Panc1 (cell line): ENCODE measurements around the gene LACTB. TPM values are rescaled to one million over a fixed set of nuclear protein-coding genes. Genes with fewer than 3 reads are reported as not detected.

Experiments
- ATAC-seq: fragments of 200-7000 bp; cut with Tn5 transposase; 2 replicates; pipeline ENCODE4 v1.9.1; 2020; ENCODE audit warnings: mild to moderate bottlenecking, moderate library complexity
- BruUV-seq: library from RNA; stranded (reverse); fragments of 400-500 nt; replicated peaks from 2 replicates; lab custom pipeline; 2021; lab: Mats Ljungman, UMichigan
- CTCF ChIA-PET: fragments of 300-600 bp; sonication (Branson Sonifier 250); formaldehyde crosslinking; loops from one replicate; lab custom pipeline; 2022; ENCODE audit warnings: antibody characterized with exemption; lab: Charles Lee
- POLR2A ChIA-PET: fragments of 300-600 bp; sonication (Branson Sonifier 250); formaldehyde crosslinking; loops from one replicate; lab custom pipeline; 2022; ENCODE audit warnings: antibody characterized with exemption; lab: Charles Lee
- DNase-seq: peaks from one replicate; pipeline ENCODE4 v3.0.0-alpha.2; 2010; ENCODE audit warnings: low read depth, low spot score
- H3K27ac ChIP-seq: 2 replicates; pipeline ENCODE4 v1.5.1; 2011; ENCODE audit warnings: mild to moderate bottlenecking, low read length, inconsistent platforms
- H3K27me3 ChIP-seq: fragments of 200-500 bp; sonication (Bioruptor generic); 2 replicates; pipeline ENCODE4 v1.6.0; 2014; ENCODE audit warnings: low read length, inconsistent platforms; ENCODE audit not compliant: control insufficient read depth, insufficient read depth
- H3K36me3 ChIP-seq: fragments of 200-500 bp; sonication (Bioruptor generic); 2 replicates; pipeline ENCODE4 v1.5.1; 2014; ENCODE audit warnings: inconsistent platforms, mild to moderate bottlenecking, low read length, moderate library complexity; ENCODE audit not compliant: control insufficient read depth, insufficient read depth
- H3K4me1 ChIP-seq: 2 replicates; pipeline ENCODE4 v1.5.1; 2011; ENCODE audit warnings: inconsistent platforms, mild to moderate bottlenecking, low read length, moderate library complexity; ENCODE audit not compliant: control insufficient read depth, insufficient read depth
- H3K4me3 ChIP-seq, 2 experiments: 2 replicates each; pipeline ENCODE4 v1.5.1; 2011 to 2012; ENCODE audit warnings: low read depth in 2 of 2, low read length in 2 of 2, mild to moderate bottlenecking in 2 of 2, inconsistent platforms in 1 of 2, moderate library complexity in 1 of 2
- H3K9me3 ChIP-seq: fragments of 200-500 bp; sonication (Bioruptor generic); 2 replicates; pipeline ENCODE4 v1.5.1; 2014; ENCODE audit warnings: low read depth, mild to moderate bottlenecking, inconsistent platforms, low read length, moderate library complexity; ENCODE audit not compliant: control insufficient read depth, insufficient read depth
- POLR2AphosphoS5 ChIP-seq: IDR thresholded peaks from 2 replicates; pipeline ENCODE4 v1.6.1; 2012; ENCODE audit warnings: mild to moderate bottlenecking, low read depth, low read length, moderate library complexity
- SIN3A ChIP-seq: IDR thresholded peaks from 2 replicates; pipeline ENCODE4 v1.6.1; 2012; ENCODE audit warnings: low read depth, mild to moderate bottlenecking, low read length, moderate library complexity, borderline replicate concordance; ENCODE audit not compliant: insufficient read depth
- TCF7L2 ChIP-seq: IDR thresholded peaks from 2 replicates; pipeline ENCODE4 v1.6.1; 2011; ENCODE audit warnings: mild to moderate bottlenecking, low read depth, low read length, inconsistent platforms
- in situ Hi-C: cut with HindIII; loops from 2 replicates; pipeline ENCODE4 v1.10.0; 2016; ENCODE audit warnings: low sequenced_read_pairs, low pct_unique_long_range_greater_than_20kb
- intact Hi-C: fragments of 100-400 bp; cut with micrococcal nuclease; formaldehyde crosslinking; loops from one replicate; pipeline ENCODE4 v1.10.0; 2022; ENCODE audit not compliant: unreplicated experiment
- total RNA-seq: library from RNA; stranded (reverse); gene quantifications from one replicate; pipeline ENCODE4 v1.2.1, GENCODE V29; 2021; ENCODE audit not compliant: unreplicated experiment
- TF ChIP-seq, protein P1 (sequence below), 2 experiments: IDR thresholded peaks; 2 replicates each; pipeline ENCODE4 v1.6.1; 2011 to 2012; ENCODE audit warnings: low read depth in 2 of 2, control low read depth in 1 of 2, low read length in 1 of 2, mild to moderate bottlenecking in 1 of 2, moderate library complexity in 1 of 2; ENCODE audit not compliant: insufficient read depth in 1 of 2
- TF ChIP-seq, protein P2 (sequence below): fragments of 450-650 bp; IDR thresholded peaks from 2 replicates; pipeline ENCODE4 v1.5.1; 2017; ENCODE audit warnings: mild to moderate bottlenecking

Gene LACTB
- total RNA-seq, 1 experiment from 2014 or later = 18.4 TPM

DNA sequence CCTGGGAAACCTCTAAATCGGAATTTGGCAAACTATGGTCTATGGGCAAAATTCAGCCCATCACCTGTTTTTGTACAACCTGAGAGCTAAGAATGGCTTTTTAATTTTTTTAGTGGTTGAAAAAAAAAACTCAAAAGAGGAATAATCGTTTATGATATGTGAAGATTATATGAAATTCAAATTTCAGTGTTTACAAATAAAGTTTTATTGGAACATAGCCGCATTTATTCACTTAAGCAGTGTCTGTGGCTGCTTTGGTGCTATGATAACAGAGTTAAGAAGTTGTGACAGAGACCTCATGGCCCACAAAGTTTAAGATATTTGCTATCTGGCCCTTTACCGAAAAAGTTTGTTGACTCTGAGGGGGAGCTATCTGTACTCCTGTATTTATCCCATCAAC, 36.4 kb upstream of the LACTB start:
- H3K9me3 ChIP-seq = no peaks in the 10 kb centered on the region
- no peak for ATAC-seq
- no peaks in the 10 kb centered on the region for H3K36me3 ChIP-seq
- TF ChIP-seq, protein P1, sequence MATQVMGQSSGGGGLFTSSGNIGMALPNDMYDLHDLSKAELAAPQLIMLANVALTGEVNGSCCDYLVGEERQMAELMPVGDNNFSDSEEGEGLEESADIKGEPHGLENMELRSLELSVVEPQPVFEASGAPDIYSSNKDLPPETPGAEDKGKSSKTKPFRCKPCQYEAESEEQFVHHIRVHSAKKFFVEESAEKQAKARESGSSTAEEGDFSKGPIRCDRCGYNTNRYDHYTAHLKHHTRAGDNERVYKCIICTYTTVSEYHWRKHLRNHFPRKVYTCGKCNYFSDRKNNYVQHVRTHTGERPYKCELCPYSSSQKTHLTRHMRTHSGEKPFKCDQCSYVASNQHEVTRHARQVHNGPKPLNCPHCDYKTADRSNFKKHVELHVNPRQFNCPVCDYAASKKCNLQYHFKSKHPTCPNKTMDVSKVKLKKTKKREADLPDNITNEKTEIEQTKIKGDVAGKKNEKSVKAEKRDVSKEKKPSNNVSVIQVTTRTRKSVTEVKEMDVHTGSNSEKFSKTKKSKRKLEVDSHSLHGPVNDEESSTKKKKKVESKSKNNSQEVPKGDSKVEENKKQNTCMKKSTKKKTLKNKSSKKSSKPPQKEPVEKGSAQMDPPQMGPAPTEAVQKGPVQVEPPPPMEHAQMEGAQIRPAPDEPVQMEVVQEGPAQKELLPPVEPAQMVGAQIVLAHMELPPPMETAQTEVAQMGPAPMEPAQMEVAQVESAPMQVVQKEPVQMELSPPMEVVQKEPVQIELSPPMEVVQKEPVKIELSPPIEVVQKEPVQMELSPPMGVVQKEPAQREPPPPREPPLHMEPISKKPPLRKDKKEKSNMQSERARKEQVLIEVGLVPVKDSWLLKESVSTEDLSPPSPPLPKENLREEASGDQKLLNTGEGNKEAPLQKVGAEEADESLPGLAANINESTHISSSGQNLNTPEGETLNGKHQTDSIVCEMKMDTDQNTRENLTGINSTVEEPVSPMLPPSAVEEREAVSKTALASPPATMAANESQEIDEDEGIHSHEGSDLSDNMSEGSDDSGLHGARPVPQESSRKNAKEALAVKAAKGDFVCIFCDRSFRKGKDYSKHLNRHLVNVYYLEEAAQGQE (IDR thresholded peaks at IDR 0.05; ENCODE audit: insufficient read depth in 1 of 2, low read depth in 2 of 2, low read length in 1 of 2) = no peak
- TF ChIP-seq POLR2AphosphoS5 = no peak
- TF ChIP-seq SIN3A = no peak
- TF ChIP-seq TCF7L2 = no peak
- TF ChIP-seq, protein P2, sequence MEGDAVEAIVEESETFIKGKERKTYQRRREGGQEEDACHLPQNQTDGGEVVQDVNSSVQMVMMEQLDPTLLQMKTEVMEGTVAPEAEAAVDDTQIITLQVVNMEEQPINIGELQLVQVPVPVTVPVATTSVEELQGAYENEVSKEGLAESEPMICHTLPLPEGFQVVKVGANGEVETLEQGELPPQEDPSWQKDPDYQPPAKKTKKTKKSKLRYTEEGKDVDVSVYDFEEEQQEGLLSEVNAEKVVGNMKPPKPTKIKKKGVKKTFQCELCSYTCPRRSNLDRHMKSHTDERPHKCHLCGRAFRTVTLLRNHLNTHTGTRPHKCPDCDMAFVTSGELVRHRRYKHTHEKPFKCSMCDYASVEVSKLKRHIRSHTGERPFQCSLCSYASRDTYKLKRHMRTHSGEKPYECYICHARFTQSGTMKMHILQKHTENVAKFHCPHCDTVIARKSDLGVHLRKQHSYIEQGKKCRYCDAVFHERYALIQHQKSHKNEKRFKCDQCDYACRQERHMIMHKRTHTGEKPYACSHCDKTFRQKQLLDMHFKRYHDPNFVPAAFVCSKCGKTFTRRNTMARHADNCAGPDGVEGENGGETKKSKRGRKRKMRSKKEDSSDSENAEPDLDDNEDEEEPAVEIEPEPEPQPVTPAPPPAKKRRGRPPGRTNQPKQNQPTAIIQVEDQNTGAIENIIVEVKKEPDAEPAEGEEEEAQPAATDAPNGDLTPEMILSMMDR = no peak
- no peak for DNase-seq
- POLR2A ChIA-PET = no interaction called here
- H3K27ac ChIP-seq = no peak overlapping the region
- in situ Hi-C loops (no loop called here), intact Hi-C loops (no loop called here)
- CTCF ChIA-PET = no interaction called here
- no peaks in the 10 kb centered on the region; the same call in 1 of the 2 replicates for H3K4me1 ChIP-seq
- H3K4me3 ChIP-seq = no peak overlapping the region
- no peaks in the 10 kb centered on the region for H3K27me3 ChIP-seq
- no TSS peak for BruUV-seq

DNA sequence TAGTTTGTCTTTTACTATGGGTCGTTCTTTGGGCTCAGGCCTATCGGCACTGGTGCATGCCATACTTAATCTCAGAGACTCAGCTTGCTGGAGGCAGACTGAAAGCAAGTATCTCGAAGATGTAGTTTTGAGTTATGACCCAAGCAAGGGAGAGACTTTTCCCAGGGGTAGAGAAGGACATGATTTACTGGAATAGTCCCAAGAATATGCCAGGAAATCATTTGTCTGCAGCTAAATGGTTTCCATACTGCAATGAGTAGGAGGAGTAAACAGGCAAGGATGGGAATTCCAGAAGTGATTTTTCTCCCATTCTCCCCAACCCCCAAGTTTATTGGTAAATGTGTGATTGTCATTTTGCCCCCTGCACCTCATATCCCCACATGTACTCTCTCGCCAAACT, 35.4 kb upstream of the LACTB start:
- ChIA-PET CTCF (no interaction called here), POLR2A (no interaction called here)
- H3K4me1 ChIP-seq = no peaks in the 10 kb centered on the region; the same call in 1 of the 2 replicates
- no peaks in the 10 kb centered on the region for H3K27me3 ChIP-seq
- intact Hi-C loops (no loop called here), in situ Hi-C loops (no loop called here)
- ATAC-seq (no peak), DNase-seq (no peak)
- BruUV-seq = no TSS peak
- H3K4me3 ChIP-seq = no peak overlapping the region
- H3K9me3 ChIP-seq = no peaks in the 10 kb centered on the region
- H3K27ac ChIP-seq = no peak overlapping the region; the same call in 1 of the 2 replicates
- H3K36me3 ChIP-seq = no peaks in the 10 kb centered on the region
- TF ChIP-seq TCF7L2 (no peak), SIN3A (no peak), POLR2AphosphoS5 (no peak)
- TF ChIP-seq, protein P1 (IDR thresholded peaks at IDR 0.05; ENCODE audit: insufficient read depth in 1 of 2, low read depth in 2 of 2, low read length in 1 of 2) = no peak
- TF ChIP-seq, protein P2 = no peak
